ENCODE data around the gene CFAP141.

Gene CFAP141

GRCh38 chr1:154171223-154171583 lies 34.9 kb downstream of the CFAP141 start:
- Histone ChIP-seq H3K4me1 (ENCODE audit: control insufficient read depth, insufficient read depth, low read length) (peaks cover 6% of the 10 kb centered on the region), H3K27ac (ENCODE audit: low read length) (no peak overlapping the region), H3K9me3 (ENCODE audit: control insufficient read depth in 2 of 2, low read length in 2 of 2) (no peaks in the 10 kb centered on the region), H3K4me3 (ENCODE audit: low read length in 2 of 2) (no peak overlapping the region), H3K27me3 (ENCODE audit: control insufficient read depth in 1 of 2, insufficient read depth in 2 of 2, low read length in 2 of 2) (no peaks in the 10 kb centered on the region), H3K36me3 (ENCODE audit: control insufficient read depth in 2 of 2, insufficient read depth in 2 of 2, low read length in 2 of 2) (peaks cover 57 to 64% of the 10 kb centered on the region in 2 donors), H3K9ac (ENCODE audit: low read length in 2 of 2) (no peak overlapping the region)

GRCh38 chr1:154170547-154171222 lies 35.4 kb downstream of the CFAP141 start:
- H3K27me3 ChIP-seq (ENCODE audit: control insufficient read depth in 1 of 2, insufficient read depth in 2 of 2, low read length in 2 of 2) = no peaks in the 10 kb centered on the region
- no peak overlapping the region for H3K9ac ChIP-seq (ENCODE audit: low read length in 2 of 2)
- peaks cover 3% of the 10 kb centered on the region for H3K4me1 ChIP-seq (ENCODE audit: control insufficient read depth, insufficient read depth, low read length)
- H3K4me3 ChIP-seq (ENCODE audit: low read length in 2 of 2) = no peak overlapping the region
- H3K9me3 ChIP-seq (ENCODE audit: control insufficient read depth in 2 of 2, low read length in 2 of 2) = no peaks in the 10 kb centered on the region
- no peak overlapping the region for H3K27ac ChIP-seq (ENCODE audit: low read length)
- H3K36me3 ChIP-seq (ENCODE audit: control insufficient read depth in 2 of 2, insufficient read depth in 2 of 2, low read length in 2 of 2) = peaks cover 61 to 66% of the 10 kb centered on the region in 2 donors

- Histone ChIP-seq H3K27me3 (ENCODE audit: control insufficient read depth in 1 of 2, insufficient read depth in 2 of 2, low read length in 2 of 2) (no peaks in the 10 kb centered on the region), H3K4me1 (ENCODE audit: control insufficient read depth, insufficient read depth, low read length) (no peaks in the 10 kb centered on the region), H3K9me3 (ENCODE audit: control insufficient read depth in 2 of 2, low read length in 2 of 2) (no peaks in the 10 kb centered on the region), H3K27ac (ENCODE audit: low read length) (no peak overlapping the region), H3K9ac (ENCODE audit: low read length in 2 of 2) (no peak overlapping the region), H3K36me3 (ENCODE audit: control insufficient read depth in 2 of 2, insufficient read depth in 2 of 2, low read length in 2 of 2) (peaks cover 54 to 55% of the 10 kb centered on the region in 2 donors), H3K4me3 (ENCODE audit: low read length in 2 of 2) (no peak overlapping the region)
Measured at GRCh38 chr1:154167461-154167860, 38.7 kb downstream of the CFAP141 start.

GRCh38 chr1:154166207-154166606 lies 39.9 kb downstream of the CFAP141 start:
- Histone ChIP-seq H3K27ac (ENCODE audit: low read length) (no peak overlapping the region), H3K4me1 (ENCODE audit: control insufficient read depth, insufficient read depth, low read length) (no peaks in the 10 kb centered on the region), H3K4me3 (ENCODE audit: low read length in 2 of 2) (no peak overlapping the region), H3K27me3 (ENCODE audit: control insufficient read depth in 1 of 2, insufficient read depth in 2 of 2, low read length in 2 of 2) (no peaks in the 10 kb centered on the region), H3K9me3 (ENCODE audit: control insufficient read depth in 2 of 2, low read length in 2 of 2) (no peaks in the 10 kb centered on the region), H3K9ac (ENCODE audit: low read length in 2 of 2) (no peak overlapping the region), H3K36me3 (ENCODE audit: control insufficient read depth in 2 of 2, insufficient read depth in 2 of 2, low read length in 2 of 2) (peaks cover 44 to 47% of the 10 kb centered on the region in 2 donors)

- peaks cover 8% of the 10 kb centered on the region for H3K4me1 ChIP-seq (ENCODE audit: control insufficient read depth, insufficient read depth, low read length)
- no peak overlapping the region for H3K4me3 ChIP-seq (ENCODE audit: low read length in 2 of 2)
- no peak overlapping the region for H3K27ac ChIP-seq (ENCODE audit: low read length)
- no peaks in the 10 kb centered on the region for H3K27me3 ChIP-seq (ENCODE audit: control insufficient read depth in 1 of 2, insufficient read depth in 2 of 2, low read length in 2 of 2)
- H3K36me3 ChIP-seq (ENCODE audit: control insufficient read depth in 2 of 2, insufficient read depth in 2 of 2, low read length in 2 of 2) = peaks cover 22 to 24% of the 10 kb centered on the region in 2 donors
- H3K9me3 ChIP-seq (ENCODE audit: control insufficient read depth in 2 of 2, low read length in 2 of 2) = no peaks in the 10 kb centered on the region
- H3K9ac ChIP-seq (ENCODE audit: low read length in 2 of 2) = no peak overlapping the region
Measured at GRCh38 chr1:154159554-154159953, 46.6 kb downstream of the CFAP141 start.

GRCh38 chr1:154158307-154159125 lies 47.6 kb downstream of the CFAP141 start:
- no peak overlapping the region for H3K9ac ChIP-seq (ENCODE audit: low read length in 2 of 2)
- H3K27me3 ChIP-seq (ENCODE audit: control insufficient read depth in 1 of 2, insufficient read depth in 2 of 2, low read length in 2 of 2) = no peaks in the 10 kb centered on the region
- H3K4me3 ChIP-seq (ENCODE audit: low read length in 2 of 2) = no peak overlapping the region
- no peaks in the 10 kb centered on the region for H3K9me3 ChIP-seq (ENCODE audit: control insufficient read depth in 2 of 2, low read length in 2 of 2)
- peaks cover 8% of the 10 kb centered on the region for H3K4me1 ChIP-seq (ENCODE audit: control insufficient read depth, insufficient read depth, low read length)
- H3K27ac ChIP-seq (ENCODE audit: low read length) = no peak overlapping the region
- peaks cover 19 to 21% of the 10 kb centered on the region in 2 donors for H3K36me3 ChIP-seq (ENCODE audit: control insufficient read depth in 2 of 2, insufficient read depth in 2 of 2, low read length in 2 of 2)

GRCh38 chr1:154157520-154158306 lies 48.4 kb downstream of the CFAP141 start:
- no peak overlapping the region for H3K9ac ChIP-seq (ENCODE audit: low read length in 2 of 2)

GRCh38 chr1:154155251-154155650 lies 50.9 kb downstream of the CFAP141 start:
- no peaks in the 10 kb centered on the region for H3K27me3 ChIP-seq (ENCODE audit: control insufficient read depth in 1 of 2, insufficient read depth in 2 of 2, low read length in 2 of 2)
- peak overlapping the region; percentile 7 to 44 for H3K4me3 ChIP-seq (ENCODE audit: low read length in 2 of 2)
- H3K27ac ChIP-seq (ENCODE audit: low read length) = peak overlapping the region; percentile 66
- H3K36me3 ChIP-seq (ENCODE audit: control insufficient read depth in 2 of 2, insufficient read depth in 2 of 2, low read length in 2 of 2) = peaks cover 13 to 16% of the 10 kb centered on the region in 2 donors
- peak overlapping the region; percentile 13 to 49 for H3K9ac ChIP-seq (ENCODE audit: low read length in 2 of 2)
- H3K4me1 ChIP-seq (ENCODE audit: control insufficient read depth, insufficient read depth, low read length) = peaks cover 8% of the 10 kb centered on the region
- no peaks in the 10 kb centered on the region for H3K9me3 ChIP-seq (ENCODE audit: control insufficient read depth in 2 of 2, low read length in 2 of 2)

More at GRCh38 chr1:154157520-154158306, 48.4 kb downstream of the CFAP141 start:
- Histone ChIP-seq H3K27me3 (ENCODE audit: control insufficient read depth in 1 of 2, insufficient read depth in 2 of 2, low read length in 2 of 2) (no peaks in the 10 kb centered on the region), H3K4me3 (ENCODE audit: low read length in 2 of 2) (no peak overlapping the region), H3K4me1 (ENCODE audit: control insufficient read depth, insufficient read depth, low read length) (peaks cover 8% of the 10 kb centered on the region), H3K9me3 (ENCODE audit: control insufficient read depth in 2 of 2, low read length in 2 of 2) (no peaks in the 10 kb centered on the region), H3K27ac (ENCODE audit: low read length) (no peak overlapping the region), H3K36me3 (ENCODE audit: control insufficient read depth in 2 of 2, insufficient read depth in 2 of 2, low read length in 2 of 2) (peaks cover 19 to 21% of the 10 kb centered on the region in 2 donors)

- Histone ChIP-seq H3K27me3 (ENCODE audit: control insufficient read depth in 1 of 2, insufficient read depth in 2 of 2, low read length in 2 of 2) (no peaks in the 10 kb centered on the region), H3K9ac (ENCODE audit: low read length in 2 of 2) (peak within 1 kb of the TSS; percentile 13 to 49), H3K4me1 (ENCODE audit: control insufficient read depth, insufficient read depth, low read length) (peaks cover 8% of the 10 kb centered on the region), H3K9me3 (ENCODE audit: control insufficient read depth in 2 of 2, low read length in 2 of 2) (no peaks in the 10 kb centered on the region), H3K36me3 (ENCODE audit: control insufficient read depth in 2 of 2, insufficient read depth in 2 of 2, low read length in 2 of 2) (peaks cover 11 to 15% of the 10 kb centered on the region in 2 donors), H3K4me3 (ENCODE audit: low read length in 2 of 2) (peak within 1 kb of the TSS; percentile 7 to 44), H3K27ac (ENCODE audit: low read length) (peak within 1 kb of the TSS; percentile 66)
Measured at GRCh38 chr1:154154534-154155191, 51.5 kb downstream of the CFAP141 start, which contains the start of gene NUP210L. Gene NUP210L, minus strand, starts transcription at chr1:154155073.

GRCh38 chr1:154154053-154154452 lies 52.1 kb downstream of the CFAP141 start:
- Histone ChIP-seq H3K4me1 (ENCODE audit: control insufficient read depth, insufficient read depth, low read length) (peaks cover 8% of the 10 kb centered on the region), H3K36me3 (ENCODE audit: control insufficient read depth in 2 of 2, insufficient read depth in 2 of 2, low read length in 2 of 2) (peaks cover 6 to 9% of the 10 kb centered on the region in 2 donors), H3K9ac (ENCODE audit: low read length in 2 of 2) (no peak overlapping the region), H3K27ac (ENCODE audit: low read length) (peak overlapping the region; percentile 66), H3K27me3 (ENCODE audit: control insufficient read depth in 1 of 2, insufficient read depth in 2 of 2, low read length in 2 of 2) (no peaks in the 10 kb centered on the region), H3K9me3 (ENCODE audit: control insufficient read depth in 2 of 2, low read length in 2 of 2) (no peaks in the 10 kb centered on the region), H3K4me3 (ENCODE audit: low read length in 2 of 2) (no peak overlapping the region)
